ENCODE measurements around the gene WFIKKN2. TPM values are rescaled to one million over a fixed set of nuclear protein-coding genes. Genes with fewer than 3 reads are reported as not detected.
A peak's percentile ranks its signal among the peaks of the same experiment; 100 is the strongest.

The WFIKKN2 gene
- total and polyA plus RNA-seq, 2 of the 13 experiments (the other 11 are each of a cell fraction or from before 2014, with no cell fraction given), result not detected

GRCh38 chr17:50890675-50891516, 55.5 kb downstream of the WFIKKN2 start (continued):
- TF ChIP-seq KIAA2018 (CRISPR knock-in tag; IDR thresholded peaks at IDR 0.05; ENCODE audit: borderline replicate concordance), result no peak
- TF ChIP-seq PATZ1 (CRISPR knock-in tag; IDR thresholded peaks at IDR 0.05), result peak; percentile 67
- no peak for TF ChIP-seq RBM22 (optimal IDR thresholded peaks at IDR 0.05; ENCODE audit: low read length)
- TF ChIP-seq ZBTB1 (CRISPR knock-in tag; IDR thresholded peaks at IDR 0.05; ENCODE audit: borderline replicate concordance), result no peak
- TF ChIP-seq ATF7-NPFF (CRISPR knock-in tag; IDR thresholded peaks at IDR 0.05; ENCODE audit: low read depth), result no peak
- peak; percentile 96 for TF ChIP-seq SALL1 (CRISPR knock-in tag; IDR thresholded peaks at IDR 0.05)
- TF ChIP-seq ZBTB8A (CRISPR knock-in tag; IDR thresholded peaks at IDR 0.05; ENCODE audit: borderline replicate concordance, low read depth), result no peak
- TF ChIP-seq CEBPB (IDR thresholded peaks at IDR 0.05; ENCODE audit: borderline replicate concordance, low read depth, low read length), result no peak
- no peak; the same call in 1 of the 2 replicates for TF ChIP-seq ZNF383 (CRISPR knock-in tag; IDR thresholded peaks at IDR 0.05; ENCODE audit: borderline replicate concordance)
- TF ChIP-seq ZNF460 (CRISPR knock-in tag; IDR thresholded peaks at IDR 0.05; ENCODE audit: borderline replicate concordance), result no peak; the same call in 1 of the 2 replicates
- TF ChIP-seq MYPOP (CRISPR knock-in tag; IDR thresholded peaks at IDR 0.05), result peak; percentile 71; the same call in 1 of the 2 replicates
- TF ChIP-seq ZNF772 (CRISPR knock-in tag; IDR thresholded peaks at IDR 0.05), result no peak
- no peak for TF ChIP-seq MATR3 (CRISPR knock-in tag; IDR thresholded peaks at IDR 0.05)
- peak; percentile 99 for TF ChIP-seq FOXO1 (CRISPR knock-in tag; IDR thresholded peaks at IDR 0.05)
- TF ChIP-seq MEIS1 (CRISPR knock-in tag; IDR thresholded peaks at IDR 0.05; ENCODE audit: borderline replicate concordance), result peak; percentile 43; the same call in 1 of the 2 replicates
- no peak for TF ChIP-seq CC2D1A (CRISPR knock-in tag; IDR thresholded peaks at IDR 0.05)
- no peak for TF ChIP-seq ZNF776 (CRISPR knock-in tag; IDR thresholded peaks at IDR 0.05)
- no peak for TF ChIP-seq ZNF20 (CRISPR knock-in tag; IDR thresholded peaks at IDR 0.05)
